GM12875 (cell line): ENCODE measurements around the gene ADAM11.

Experiments
- H3K4me3 ChIP-seq: one replicate; pipeline ENCODE4 v1.5.1; 2011; ENCODE audit warnings: low read depth, low read length, control low read depth
- CTCF ChIP-seq: IDR thresholded peaks from 2 replicates; pipeline ENCODE4 v1.5.1; 2011; ENCODE audit warnings: low read depth, mild to moderate bottlenecking, control low read depth, inconsistent platforms, low read length, moderate library complexity, borderline replicate concordance; ENCODE audit not compliant: insufficient read depth

ADAM11 gene

GRCh38 chr17:44782326-44782850 is 23.6 kb downstream of the ADAM11 start:
- no peak for TF ChIP-seq CTCF
- no peak overlapping the region for H3K4me3 ChIP-seq

GRCh38 chr17:44785921-44786320 is 27.1 kb downstream of the ADAM11 start:
- no peak for TF ChIP-seq CTCF
- no peak overlapping the region for H3K4me3 ChIP-seq

GRCh38 chr17:44786551-44787081 is 27.8 kb downstream of the ADAM11 start:
- no peak for TF ChIP-seq CTCF
- H3K4me3 ChIP-seq = no peak overlapping the region

GRCh38 chr17:44787271-44787940 is 28.6 kb downstream of the ADAM11 start:
- no peak for TF ChIP-seq CTCF
- no peak overlapping the region for H3K4me3 ChIP-seq

- no peak for TF ChIP-seq CTCF
- H3K4me3 ChIP-seq = no peak overlapping the region
Measured at GRCh38 chr17:44788139-44788538, 29.4 kb downstream of the ADAM11 start.

- TF ChIP-seq CTCF = no peak
- no peak overlapping the region for H3K4me3 ChIP-seq
Measured at GRCh38 chr17:44792276-44792675, 33.5 kb downstream of the ADAM11 start.
